ENCODE results near the gene MYOM1. TPM values are rescaled to one million over a fixed set of nuclear protein-coding genes. Genes with fewer than 3 reads are reported as not detected.

Gene MYOM1
- total and polyA plus RNA-seq, 4 donors = 15.8 to 63.8 (median 26.4) TPM

- 98 to 100% methylated on average over 2 of the region's 2 CpGs for WGBS, 2 donors
- intact Hi-C loops (cut with DNase I) = loop anchor here (2.0 to 5.0 kb wide), 2 partner anchors 92 to 96 kb away; partner anchors contain the start of gene MYL12A (in 1 of the 2)
- ATAC-seq (ENCODE audit: low FRiP score) (no peak), DNase-seq (no peak)
- no peak overlapping the region for H3K4me3 ChIP-seq (ENCODE audit: low read length in 2 of 2)
- no peak overlapping the region for H3K27ac ChIP-seq (ENCODE audit: low read depth in 1 of 2, low read length in 2 of 2)
- no peaks in the 10 kb centered on the region for H3K4me1 ChIP-seq (ENCODE audit: control insufficient read depth in 1 of 2, insufficient read depth in 2 of 2, low read length in 2 of 2)
- H3K27me3 ChIP-seq (ENCODE audit: control insufficient read depth in 1 of 2, insufficient read depth in 2 of 2, low read length in 1 of 2) = no peaks in the 10 kb centered on the region
- no peaks in the 10 kb centered on the region for H3K36me3 ChIP-seq (ENCODE audit: control insufficient read depth in 1 of 2, insufficient read depth in 2 of 2, low read length in 1 of 2)
- no peaks in the 10 kb centered on the region for H3K9me3 ChIP-seq (ENCODE audit: control insufficient read depth, low read length)
Observed at GRCh38 chr18:3150688-3151087, 69.1 kb downstream of the MYOM1 start.

GRCh38 chr18:3150274-3150673 lies 69.5 kb downstream of the MYOM1 start:
- H3K27me3 ChIP-seq (ENCODE audit: control insufficient read depth in 1 of 2, insufficient read depth in 2 of 2, low read length in 1 of 2) = no peaks in the 10 kb centered on the region
- no peaks in the 10 kb centered on the region for H3K9me3 ChIP-seq (ENCODE audit: control insufficient read depth, low read length)
- H3K4me3 ChIP-seq (ENCODE audit: low read length in 2 of 2) = no peak overlapping the region
- WGBS, 2 donors = 92 to 95% methylated on average over 5 of the region's 5 CpGs
- intact Hi-C loops (cut with DNase I) = loop anchor here (2.0 to 5.0 kb wide), 2 partner anchors 92 to 97 kb away; partner anchors contain the start of gene MYL12A (in 1 of the 2)
- no peak overlapping the region for H3K27ac ChIP-seq (ENCODE audit: low read depth in 1 of 2, low read length in 2 of 2)
- ATAC-seq (ENCODE audit: low FRiP score) (no peak), DNase-seq (no peak)
- H3K4me1 ChIP-seq (ENCODE audit: control insufficient read depth in 1 of 2, insufficient read depth in 2 of 2, low read length in 2 of 2) = no peaks in the 10 kb centered on the region
- H3K36me3 ChIP-seq (ENCODE audit: control insufficient read depth in 1 of 2, insufficient read depth in 2 of 2, low read length in 1 of 2) = no peaks in the 10 kb centered on the region

DNA sequence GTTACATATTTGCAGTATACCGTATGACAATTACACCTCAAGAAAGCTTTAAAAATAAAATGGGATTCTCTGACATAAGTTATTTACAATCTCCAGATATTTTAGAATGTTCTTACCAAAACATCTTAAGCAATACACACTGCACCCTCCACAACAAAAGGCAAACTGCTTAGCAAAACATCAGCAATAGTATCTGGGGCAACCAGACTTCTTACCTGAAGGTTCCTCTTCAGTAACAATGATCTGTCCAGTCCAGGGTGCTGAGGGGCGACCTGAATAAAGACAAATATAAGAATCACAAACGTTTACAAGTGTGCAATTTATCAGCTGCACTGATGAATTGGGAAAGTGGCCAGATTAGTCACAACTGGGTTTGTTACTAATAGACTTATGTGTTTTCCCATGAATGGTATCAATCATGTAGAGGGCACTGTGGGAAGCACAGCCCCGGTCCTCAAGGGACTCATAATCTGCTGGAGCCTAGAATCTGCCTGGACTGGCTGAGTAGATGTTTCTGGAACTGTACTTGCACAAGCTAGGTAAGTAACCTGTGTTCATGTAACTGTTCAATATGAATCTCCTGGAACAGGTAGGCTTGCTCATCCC lies 70.7 kb downstream of the MYOM1 start:
- Histone ChIP-seq H3K4me3 (ENCODE audit: low read length in 2 of 2) (no peak overlapping the region), H3K9me3 (ENCODE audit: control insufficient read depth, low read length) (no peaks in the 10 kb centered on the region), H3K27me3 (ENCODE audit: control insufficient read depth in 1 of 2, insufficient read depth in 2 of 2, low read length in 1 of 2) (no peaks in the 10 kb centered on the region), H3K27ac (ENCODE audit: low read depth in 1 of 2, low read length in 2 of 2) (no peak overlapping the region), H3K4me1 (ENCODE audit: control insufficient read depth in 1 of 2, insufficient read depth in 2 of 2, low read length in 2 of 2) (no peaks in the 10 kb centered on the region), H3K36me3 (ENCODE audit: control insufficient read depth in 1 of 2, insufficient read depth in 2 of 2, low read length in 1 of 2) (no peaks in the 10 kb centered on the region)
- ATAC-seq (ENCODE audit: low FRiP score) = no peak
- no peak for DNase-seq
- intact Hi-C loops (cut with DNase I) = no loop called here
- 59% methylated on average over 4 of the region's 4 CpGs for WGBS, 2 donors

DNA sequence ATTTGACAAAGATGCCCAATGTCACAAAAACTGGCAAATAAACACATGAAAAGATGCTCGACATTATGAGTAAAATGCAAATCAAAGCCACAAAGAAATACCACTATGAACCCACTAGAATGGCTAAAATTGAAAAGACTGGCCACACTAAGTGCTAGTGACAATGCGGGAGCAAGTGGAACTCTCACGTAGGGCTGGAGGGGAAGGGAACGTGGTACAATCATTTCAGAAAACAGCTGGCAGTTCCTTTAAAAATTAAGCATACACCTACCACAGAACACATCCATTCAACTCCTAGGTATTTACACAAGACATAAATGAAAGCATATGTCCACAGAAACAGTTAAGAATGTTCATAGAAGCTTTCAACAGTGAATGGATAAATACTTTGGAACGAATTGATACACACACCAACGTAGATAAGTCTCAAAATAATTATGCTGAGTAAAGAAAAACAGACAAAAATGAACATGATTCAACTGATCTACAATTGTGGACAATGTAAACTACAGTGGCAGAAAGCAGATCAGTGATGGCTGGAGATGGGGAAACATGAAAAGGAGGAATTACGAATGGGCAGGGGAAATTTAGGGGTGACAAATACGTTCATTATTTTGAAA lies 71.7 kb downstream of the MYOM1 start:
- H3K27ac ChIP-seq (ENCODE audit: low read depth in 1 of 2, low read length in 2 of 2) = no peak overlapping the region
- 78 to 79% methylated on average over 8 of the region's 8 CpGs for WGBS, 2 donors
- ATAC-seq (ENCODE audit: low FRiP score) (no peak), DNase-seq (no peak)
- H3K36me3 ChIP-seq (ENCODE audit: control insufficient read depth in 1 of 2, insufficient read depth in 2 of 2, low read length in 1 of 2) = no peaks in the 10 kb centered on the region
- H3K4me1 ChIP-seq (ENCODE audit: control insufficient read depth in 1 of 2, insufficient read depth in 2 of 2, low read length in 2 of 2) = no peaks in the 10 kb centered on the region
- intact Hi-C loops (cut with DNase I) = no loop called here
- no peaks in the 10 kb centered on the region for H3K27me3 ChIP-seq (ENCODE audit: control insufficient read depth in 1 of 2, insufficient read depth in 2 of 2, low read length in 1 of 2)
- H3K9me3 ChIP-seq (ENCODE audit: control insufficient read depth, low read length) = no peaks in the 10 kb centered on the region
- no peak overlapping the region for H3K4me3 ChIP-seq (ENCODE audit: low read length in 2 of 2)

DNA sequence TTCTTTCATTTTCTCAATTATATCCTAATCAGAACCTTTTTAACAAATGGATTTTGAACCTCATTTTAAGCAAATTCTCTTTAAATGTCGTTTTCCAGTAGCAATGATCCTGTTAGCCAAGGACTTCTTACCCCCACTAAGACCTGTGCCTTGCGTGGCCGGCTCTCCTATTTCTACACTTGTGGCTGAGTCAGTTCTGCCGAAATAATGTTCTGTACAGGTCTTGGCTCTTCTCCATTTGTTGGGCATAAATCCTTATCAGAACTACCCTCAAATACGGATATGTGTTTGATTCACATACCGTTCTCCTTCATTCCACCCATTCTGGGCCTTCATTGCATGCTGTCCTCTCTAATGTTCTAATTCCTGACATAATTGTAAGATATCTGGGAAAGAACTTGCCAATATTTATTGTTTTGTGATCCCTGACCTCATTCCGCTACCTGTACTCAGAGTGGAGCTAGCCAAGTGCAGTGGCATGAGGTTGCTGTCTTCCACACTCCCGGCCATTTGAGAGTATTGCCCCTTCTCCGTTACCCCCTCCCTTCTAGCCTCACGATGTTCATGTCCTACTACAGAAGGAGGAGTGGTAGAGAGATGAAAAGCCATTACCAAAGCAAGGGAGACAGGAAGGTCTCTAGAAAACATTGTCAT lies 78.7 kb downstream of the MYOM1 start:
- H3K36me3 ChIP-seq (ENCODE audit: control insufficient read depth in 1 of 2, insufficient read depth in 2 of 2, low read length in 1 of 2) = peaks cover 8 to 9% of the 10 kb centered on the region in 2 donors
- H3K27me3 ChIP-seq (ENCODE audit: control insufficient read depth in 1 of 2, insufficient read depth in 2 of 2, low read length in 1 of 2) = no peaks in the 10 kb centered on the region
- ATAC-seq (ENCODE audit: low FRiP score) = no peak

DNA sequence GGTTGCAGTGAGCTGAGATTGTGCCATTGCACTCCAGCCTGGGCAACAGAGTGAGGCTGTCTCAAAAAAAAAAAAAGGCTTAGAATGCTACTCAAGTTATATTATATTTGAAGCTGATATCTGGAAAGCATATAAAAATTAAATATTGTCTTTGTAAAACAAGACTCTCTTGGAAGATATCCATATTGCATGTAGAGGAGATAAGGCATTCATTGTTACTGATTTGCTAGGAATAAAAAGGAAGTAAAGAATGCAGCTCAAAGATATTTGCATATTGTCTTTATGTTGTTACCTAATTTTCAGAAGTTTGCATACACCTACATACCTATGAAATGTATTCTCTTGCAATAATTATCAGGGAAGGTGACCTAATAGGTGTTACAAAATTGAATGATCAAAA lies 79.4 kb downstream of the MYOM1 start:
- no peaks in the 10 kb centered on the region for H3K27me3 ChIP-seq (ENCODE audit: control insufficient read depth in 1 of 2, insufficient read depth in 2 of 2, low read length in 1 of 2)
- DNase-seq (no peak), ATAC-seq (ENCODE audit: low FRiP score) (no peak)
- peaks cover 8 to 9% of the 10 kb centered on the region in 2 donors for H3K36me3 ChIP-seq (ENCODE audit: control insufficient read depth in 1 of 2, insufficient read depth in 2 of 2, low read length in 1 of 2)
- no peaks in the 10 kb centered on the region for H3K9me3 ChIP-seq (ENCODE audit: control insufficient read depth, low read length)
- intact Hi-C loops (cut with DNase I) = no loop called here
- no peak overlapping the region for H3K4me3 ChIP-seq (ENCODE audit: low read length in 2 of 2)
- H3K4me1 ChIP-seq (ENCODE audit: control insufficient read depth in 1 of 2, insufficient read depth in 2 of 2, low read length in 2 of 2) = no peaks in the 10 kb centered on the region
- H3K27ac ChIP-seq (ENCODE audit: low read depth in 1 of 2, low read length in 2 of 2) = no peak overlapping the region

More for the DNA sequence above, 78.7 kb downstream of the MYOM1 start:
- no peaks in the 10 kb centered on the region for H3K4me1 ChIP-seq (ENCODE audit: control insufficient read depth in 1 of 2, insufficient read depth in 2 of 2, low read length in 2 of 2)
- no peak overlapping the region for H3K4me3 ChIP-seq (ENCODE audit: low read length in 2 of 2)
- no peak for DNase-seq
- no peak overlapping the region for H3K27ac ChIP-seq (ENCODE audit: low read depth in 1 of 2, low read length in 2 of 2)
- no peaks in the 10 kb centered on the region for H3K9me3 ChIP-seq (ENCODE audit: control insufficient read depth, low read length)
- intact Hi-C loops (cut with DNase I) = no loop called here
- 77% methylated on average over 10 of the region's 10 CpGs for WGBS, 2 donors

GRCh38 chr18:3139406-3139805 lies 80.4 kb downstream of the MYOM1 start:
- no peak overlapping the region for H3K4me3 ChIP-seq (ENCODE audit: low read length in 2 of 2)
- H3K27me3 ChIP-seq (ENCODE audit: control insufficient read depth in 1 of 2, insufficient read depth in 2 of 2, low read length in 1 of 2) = no peaks in the 10 kb centered on the region
- H3K27ac ChIP-seq (ENCODE audit: low read depth in 1 of 2, low read length in 2 of 2) = no peak overlapping the region
- ATAC-seq (ENCODE audit: low FRiP score) = no peak
- intact Hi-C loops (cut with DNase I) = no loop called here
- no peaks in the 10 kb centered on the region for H3K4me1 ChIP-seq (ENCODE audit: control insufficient read depth in 1 of 2, insufficient read depth in 2 of 2, low read length in 2 of 2)
- peaks cover 8 to 9% of the 10 kb centered on the region in 2 donors for H3K36me3 ChIP-seq (ENCODE audit: control insufficient read depth in 1 of 2, insufficient read depth in 2 of 2, low read length in 1 of 2)
- no peaks in the 10 kb centered on the region for H3K9me3 ChIP-seq (ENCODE audit: control insufficient read depth, low read length)
- no peak for DNase-seq
- 90 to 92% methylated on average over 5 of the region's 5 CpGs for WGBS, 2 donors

GRCh38 chr18:3138274-3138975 lies 81.3 kb downstream of the MYOM1 start:
- Histone ChIP-seq H3K9me3 (ENCODE audit: control insufficient read depth, low read length) (no peaks in the 10 kb centered on the region), H3K4me3 (ENCODE audit: low read length in 2 of 2) (no peak overlapping the region), H3K27ac (ENCODE audit: low read depth in 1 of 2, low read length in 2 of 2) (no peak overlapping the region), H3K27me3 (ENCODE audit: control insufficient read depth in 1 of 2, insufficient read depth in 2 of 2, low read length in 1 of 2) (no peaks in the 10 kb centered on the region), H3K4me1 (ENCODE audit: control insufficient read depth in 1 of 2, insufficient read depth in 2 of 2, low read length in 2 of 2) (no peaks in the 10 kb centered on the region), H3K36me3 (ENCODE audit: control insufficient read depth in 1 of 2, insufficient read depth in 2 of 2, low read length in 1 of 2) (peaks cover 8 to 9% of the 10 kb centered on the region in 2 donors)
- 83% methylated on average over 11 of the region's 11 CpGs for WGBS, 2 donors
- no peak for DNase-seq
- intact Hi-C loops (cut with DNase I) = no loop called here
- ATAC-seq (ENCODE audit: low FRiP score) = no peak

Data from aorta (tissue), 5 donors.